ENCODE results near the gene RDH11.

- TF ChIP-seq, protein P1, sequence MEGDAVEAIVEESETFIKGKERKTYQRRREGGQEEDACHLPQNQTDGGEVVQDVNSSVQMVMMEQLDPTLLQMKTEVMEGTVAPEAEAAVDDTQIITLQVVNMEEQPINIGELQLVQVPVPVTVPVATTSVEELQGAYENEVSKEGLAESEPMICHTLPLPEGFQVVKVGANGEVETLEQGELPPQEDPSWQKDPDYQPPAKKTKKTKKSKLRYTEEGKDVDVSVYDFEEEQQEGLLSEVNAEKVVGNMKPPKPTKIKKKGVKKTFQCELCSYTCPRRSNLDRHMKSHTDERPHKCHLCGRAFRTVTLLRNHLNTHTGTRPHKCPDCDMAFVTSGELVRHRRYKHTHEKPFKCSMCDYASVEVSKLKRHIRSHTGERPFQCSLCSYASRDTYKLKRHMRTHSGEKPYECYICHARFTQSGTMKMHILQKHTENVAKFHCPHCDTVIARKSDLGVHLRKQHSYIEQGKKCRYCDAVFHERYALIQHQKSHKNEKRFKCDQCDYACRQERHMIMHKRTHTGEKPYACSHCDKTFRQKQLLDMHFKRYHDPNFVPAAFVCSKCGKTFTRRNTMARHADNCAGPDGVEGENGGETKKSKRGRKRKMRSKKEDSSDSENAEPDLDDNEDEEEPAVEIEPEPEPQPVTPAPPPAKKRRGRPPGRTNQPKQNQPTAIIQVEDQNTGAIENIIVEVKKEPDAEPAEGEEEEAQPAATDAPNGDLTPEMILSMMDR (IDR thresholded peaks at IDR 0.05) = no peak
- TF ChIP-seq, protein P2, sequence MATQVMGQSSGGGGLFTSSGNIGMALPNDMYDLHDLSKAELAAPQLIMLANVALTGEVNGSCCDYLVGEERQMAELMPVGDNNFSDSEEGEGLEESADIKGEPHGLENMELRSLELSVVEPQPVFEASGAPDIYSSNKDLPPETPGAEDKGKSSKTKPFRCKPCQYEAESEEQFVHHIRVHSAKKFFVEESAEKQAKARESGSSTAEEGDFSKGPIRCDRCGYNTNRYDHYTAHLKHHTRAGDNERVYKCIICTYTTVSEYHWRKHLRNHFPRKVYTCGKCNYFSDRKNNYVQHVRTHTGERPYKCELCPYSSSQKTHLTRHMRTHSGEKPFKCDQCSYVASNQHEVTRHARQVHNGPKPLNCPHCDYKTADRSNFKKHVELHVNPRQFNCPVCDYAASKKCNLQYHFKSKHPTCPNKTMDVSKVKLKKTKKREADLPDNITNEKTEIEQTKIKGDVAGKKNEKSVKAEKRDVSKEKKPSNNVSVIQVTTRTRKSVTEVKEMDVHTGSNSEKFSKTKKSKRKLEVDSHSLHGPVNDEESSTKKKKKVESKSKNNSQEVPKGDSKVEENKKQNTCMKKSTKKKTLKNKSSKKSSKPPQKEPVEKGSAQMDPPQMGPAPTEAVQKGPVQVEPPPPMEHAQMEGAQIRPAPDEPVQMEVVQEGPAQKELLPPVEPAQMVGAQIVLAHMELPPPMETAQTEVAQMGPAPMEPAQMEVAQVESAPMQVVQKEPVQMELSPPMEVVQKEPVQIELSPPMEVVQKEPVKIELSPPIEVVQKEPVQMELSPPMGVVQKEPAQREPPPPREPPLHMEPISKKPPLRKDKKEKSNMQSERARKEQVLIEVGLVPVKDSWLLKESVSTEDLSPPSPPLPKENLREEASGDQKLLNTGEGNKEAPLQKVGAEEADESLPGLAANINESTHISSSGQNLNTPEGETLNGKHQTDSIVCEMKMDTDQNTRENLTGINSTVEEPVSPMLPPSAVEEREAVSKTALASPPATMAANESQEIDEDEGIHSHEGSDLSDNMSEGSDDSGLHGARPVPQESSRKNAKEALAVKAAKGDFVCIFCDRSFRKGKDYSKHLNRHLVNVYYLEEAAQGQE (IDR thresholded peaks at IDR 0.05; ENCODE audit: insufficient read depth in 1 of 2, low read depth in 2 of 2, low read length in 1 of 2) = no peak
Measured at GRCh38 chr14:67705211-67705610, 9.6 kb upstream of the RDH11 start.
